GM19372 (cell line): Measurements from ENCODE around the gene NAA16.
"Not testable (repeated sequence)": the region's sequence is repeated elsewhere in the genome, so short reads cannot be mapped to it uniquely, and the experiment has no call there.

Source experiments
- ATAC-seq: cut with Tn5 transposase; IDR thresholded peaks from one replicate; pipeline ENCODE4 v1.9.1; 2021; ENCODE audit warnings: mild to moderate bottlenecking, low read depth, moderate library complexity; ENCODE audit not compliant: unreplicated experiment

The NAA16 gene

DNA sequence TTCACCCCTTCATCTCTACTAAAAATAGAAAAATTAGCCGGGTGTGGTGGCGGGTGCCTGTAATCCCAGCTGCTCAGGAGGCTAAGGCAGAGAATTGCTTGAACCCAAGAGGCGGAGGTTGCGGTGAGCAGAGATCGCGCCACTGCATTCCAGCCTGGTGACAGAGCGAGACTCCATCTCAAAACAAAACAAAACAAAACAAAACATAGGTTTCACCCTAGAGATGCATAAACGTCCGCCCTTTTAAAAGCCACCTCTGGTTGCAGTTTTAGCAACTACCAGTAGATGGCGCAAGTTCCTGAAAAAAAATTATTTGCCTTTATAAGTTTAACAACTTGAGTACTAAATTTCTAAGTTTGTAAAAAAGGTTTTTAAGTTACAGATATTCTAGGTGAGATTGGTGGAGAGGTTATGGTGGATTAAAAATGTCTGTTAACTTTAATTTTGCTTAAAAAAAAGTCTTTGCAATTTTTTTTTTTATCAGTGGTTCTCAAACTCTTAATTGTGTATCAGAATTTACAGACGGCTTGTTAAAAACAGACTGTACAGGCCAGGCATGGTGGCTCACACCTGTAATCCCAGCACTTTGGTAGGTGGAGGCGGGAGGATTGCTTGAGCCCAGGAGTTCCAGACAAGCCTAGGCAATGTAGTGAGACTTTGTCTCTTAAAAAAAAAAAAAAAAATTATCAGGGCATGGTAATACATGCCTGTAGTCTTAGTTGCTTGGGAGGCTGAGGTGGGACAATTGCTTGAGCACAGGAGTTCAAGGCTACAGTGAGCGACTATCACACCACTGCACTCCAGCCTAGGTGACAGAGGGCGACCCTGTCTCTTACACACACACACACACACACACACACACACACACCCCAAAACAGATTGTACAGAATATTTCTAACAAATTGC lies 42.1 kb downstream of the NAA16 start:
- no peak for ATAC-seq

- no peak for ATAC-seq
These were observed 43.3 kb downstream of the NAA16 start for GRCh38 chr13:41354416-41354815.

- not testable (repeated sequence) for ATAC-seq
These were observed 45.2 kb downstream of the NAA16 start for GRCh38 chr13:41356385-41356648.

DNA sequence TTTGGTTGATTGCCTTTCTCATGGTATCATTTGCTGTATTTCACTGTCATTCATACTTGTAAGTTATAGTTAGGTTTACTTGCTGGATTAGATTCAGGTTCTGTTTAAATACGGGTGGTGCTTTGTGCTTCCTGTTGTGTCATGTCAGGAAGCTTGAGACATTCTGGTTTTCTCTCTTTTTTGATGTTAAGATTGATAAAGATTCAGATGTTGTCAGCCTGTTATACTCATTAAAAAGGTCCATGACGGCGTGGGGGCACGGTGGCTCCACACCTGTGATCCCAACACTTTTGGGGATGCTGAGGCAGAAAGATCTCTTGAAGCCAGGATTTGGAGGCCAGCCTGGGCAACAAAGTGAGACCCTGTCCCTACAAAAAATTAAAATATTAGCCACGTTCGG lies 45.7 kb downstream of the NAA16 start:
- no peak for ATAC-seq

- no peak for ATAC-seq
These were observed 50.4 kb downstream of the NAA16 start for GRCh38 chr13:41361491-41361890.

DNA sequence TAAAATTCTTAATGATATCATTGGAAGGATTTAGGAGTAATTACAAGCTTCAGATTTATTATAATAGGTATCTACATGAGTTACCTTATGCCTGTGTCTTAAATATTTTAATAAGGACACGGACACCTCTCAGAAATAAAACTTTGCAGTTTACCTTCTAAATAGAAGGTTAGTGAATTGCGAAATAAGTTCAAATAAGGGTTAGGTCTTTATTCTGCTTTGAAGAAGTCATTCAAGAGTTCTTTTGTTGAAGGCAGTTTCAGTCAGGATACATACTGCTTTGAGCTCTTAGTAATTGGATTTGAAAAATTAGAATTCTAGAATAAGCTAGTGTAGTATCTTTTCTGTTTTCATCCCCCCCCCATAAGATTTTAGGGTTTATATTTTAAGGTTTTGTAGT lies 53.0 kb downstream of the NAA16 start:
- ATAC-seq, result no peak

GRCh38 chr13:41365631-41366030 lies 54.6 kb downstream of the NAA16 start:
- no peak for ATAC-seq

- no peak for ATAC-seq
These were observed 59.7 kb downstream of the NAA16 start for GRCh38 chr13:41370736-41371135.

GRCh38 chr13:41377446-41377845 lies 66.4 kb downstream of the NAA16 start:
- no peak for ATAC-seq

GRCh38 chr13:41382431-41382830 lies 71.4 kb downstream of the NAA16 start:
- ATAC-seq, result no peak

- no peak for ATAC-seq
These were observed 72.3 kb downstream of the NAA16 start for GRCh38 chr13:41383386-41383785.

DNA sequence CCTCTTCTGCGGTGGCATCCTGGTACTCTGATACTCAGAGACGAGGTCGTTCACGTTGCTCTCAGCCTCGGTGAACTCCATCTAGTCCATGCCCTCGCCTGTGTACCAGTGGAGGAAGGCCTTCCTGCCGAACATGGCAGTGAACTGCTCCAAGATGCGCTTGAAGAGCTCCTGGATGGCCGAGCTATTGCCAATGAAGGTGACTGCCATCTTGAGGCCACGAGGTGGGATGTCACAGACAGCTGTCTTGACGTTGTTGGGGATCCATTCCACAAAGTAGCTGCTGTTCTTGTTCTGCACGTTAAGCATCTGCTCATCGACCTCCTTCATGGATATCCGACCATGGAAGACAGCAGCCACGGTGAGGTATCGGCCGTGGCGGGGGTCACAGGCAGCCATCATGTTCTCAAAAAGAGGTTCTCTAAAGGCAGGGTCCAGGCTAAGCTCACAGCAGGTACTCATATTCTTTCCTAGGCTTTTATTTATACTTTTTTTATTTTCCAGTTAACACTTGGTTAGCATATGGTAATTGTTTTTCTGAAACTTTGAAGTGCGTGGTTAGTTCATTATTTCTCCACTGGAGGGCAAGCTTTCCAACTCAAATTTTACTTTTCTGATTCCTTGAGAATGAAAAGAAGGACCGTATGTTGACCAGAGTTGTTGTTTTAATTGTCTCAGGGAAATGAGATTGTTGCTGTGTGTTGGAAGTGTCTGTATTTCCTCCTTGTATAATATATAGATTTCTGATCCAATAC lies 73.9 kb downstream of the NAA16 start:
- ATAC-seq, result no peak

- no peak for ATAC-seq
These were observed 75.1 kb downstream of the NAA16 start for GRCh38 chr13:41386211-41386610.

DNA sequence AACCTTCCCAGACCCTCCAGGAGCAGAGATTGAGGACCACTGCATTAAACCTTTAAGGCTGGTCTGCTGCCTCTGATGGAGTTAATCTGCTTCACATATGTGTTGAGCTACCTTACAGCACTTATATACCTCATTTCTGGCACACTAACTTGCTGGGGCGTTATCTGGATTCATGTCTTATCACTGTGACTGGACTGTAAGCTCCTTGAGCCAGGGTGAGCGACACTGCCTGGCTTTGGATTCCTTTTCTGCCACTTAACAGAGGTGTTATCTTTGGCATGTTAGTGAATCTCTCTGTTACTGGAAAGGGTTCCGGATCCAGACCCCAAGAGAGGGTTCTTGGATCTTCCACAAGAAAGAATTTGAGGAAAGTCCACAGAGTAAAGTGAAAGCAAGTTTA lies 76.5 kb downstream of the NAA16 start:
- no peak for ATAC-seq

GRCh38 chr13:41388143-41388881 lies 77.2 kb downstream of the NAA16 start:
- no peak for ATAC-seq

DNA sequence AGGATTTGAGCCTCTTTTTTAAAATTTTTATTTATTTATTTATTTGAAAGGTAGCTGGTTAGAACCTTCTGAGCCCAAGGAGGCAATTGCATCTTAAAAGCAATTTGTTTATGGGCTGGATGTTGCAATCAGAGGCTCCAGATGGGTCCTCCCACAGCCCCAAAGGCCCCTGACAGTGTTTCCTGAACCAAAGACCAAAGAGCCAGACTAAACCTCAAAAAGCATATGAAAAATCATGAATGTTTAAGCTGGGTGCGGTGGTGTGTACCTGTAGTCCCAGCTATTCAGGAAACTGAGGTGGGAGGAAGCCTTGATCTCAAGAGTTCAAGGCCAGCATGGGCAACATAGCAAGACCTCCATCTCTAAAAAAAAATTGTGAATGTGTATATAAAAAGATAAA lies 78.5 kb downstream of the NAA16 start:
- ATAC-seq, result no peak

GRCh38 chr13:41394166-41394565 lies 83.1 kb downstream of the NAA16 start:
- ATAC-seq, result no peak

DNA sequence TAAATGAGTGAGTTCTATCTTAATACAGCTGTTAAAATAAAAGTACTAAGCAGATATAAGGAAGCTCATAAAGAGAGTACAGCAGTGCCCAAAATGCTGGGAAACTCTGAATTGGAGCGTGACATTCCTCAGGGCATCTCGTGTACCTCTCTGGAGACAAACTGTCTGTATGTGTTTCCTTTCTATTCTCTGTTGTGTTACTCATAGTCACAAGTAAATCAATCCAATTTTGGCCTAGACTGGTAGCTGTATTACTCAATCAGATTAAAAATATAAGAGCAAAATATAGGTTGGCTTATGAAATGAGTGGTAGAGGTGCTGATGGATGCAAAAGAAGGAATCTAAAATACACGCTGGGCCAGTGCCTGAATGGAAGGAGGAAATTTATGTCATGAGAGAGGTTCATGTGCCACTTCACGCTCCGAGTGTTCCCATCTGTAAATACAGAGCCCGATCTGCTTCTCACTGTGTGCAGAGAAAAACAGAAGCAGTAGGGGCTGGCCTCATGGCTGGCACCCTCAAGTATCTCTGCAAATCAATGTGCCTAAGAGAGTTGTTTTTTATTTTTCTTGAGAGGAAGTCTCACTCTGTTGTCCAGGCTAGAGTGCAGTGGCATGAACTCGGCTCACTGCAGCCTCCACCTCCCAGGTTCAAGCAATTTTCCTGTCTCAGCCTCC lies 87.6 kb downstream of the NAA16 start:
- ATAC-seq, result no peak

- ATAC-seq, result no peak
These were observed 90.3 kb downstream of the NAA16 start for GRCh38 chr13:41401366-41401765.

- ATAC-seq, result no peak
These were observed 91.8 kb downstream of the NAA16 start for GRCh38 chr13:41402691-41403511.
